Vagina (tissue), 2 donors: ENCODE measurements around the gene PTPRD. TPM values are rescaled to one million over a fixed set of nuclear protein-coding genes. Genes with fewer than 3 reads are reported as not detected.

Experiments used
- DNase-seq, 2 donors: peaks; one replicate each; pipeline ENCODE4 v3.0.0-alpha.2; 2017; ENCODE audit errors: extremely low spot score in 2 of 2
- H3K27ac ChIP-seq: fragments of 200-600 bp; sonication (generic); one replicate; pipeline ENCODE4 v1.5.1; 2019
- H3K27me3 ChIP-seq: fragments of 200-600 bp; sonication (generic); one replicate; pipeline ENCODE4 v1.5.1; 2019
- H3K36me3 ChIP-seq, 2 donors: fragments of 200-600 bp; sonication (generic); one replicate each; pipeline ENCODE4 v1.5.1; 2017 to 2019
- H3K4me1 ChIP-seq: fragments of 200-600 bp; sonication (generic); one replicate; pipeline ENCODE4 v1.5.1; 2019
- H3K4me3 ChIP-seq, 2 donors: fragments of 200-600 bp; sonication (generic); 1 replicate in 1 of 2; 2 replicates in 1 of 2; pipeline ENCODE4 v1.5.1; 2016 to 2019
- H3K9me3 ChIP-seq: fragments of 200-600 bp; sonication (generic); one replicate; pipeline ENCODE4 v1.5.1; 2019
- CTCF ChIP-seq, 3 experiments: fragments of 450-650 bp in 2 of 3; fragments of 200-600 bp in 1 of 3; sonication (generic) in 1 of 3; IDR thresholded peaks; one replicate each; pipeline ENCODE4 v1.5.1; 2017 to 2019; ENCODE audit warnings: antibody characterized with exemption in 3 of 3, mild to moderate bottlenecking in 2 of 3, moderate library complexity in 2 of 3
- POLR2A ChIP-seq, 2 donors: fragments of 450-650 bp; IDR thresholded peaks; one replicate each; pipeline ENCODE4 v1.6.1; 2017; ENCODE audit warnings: antibody characterized with exemption in 2 of 2, mild to moderate bottlenecking in 2 of 2, moderate library complexity in 2 of 2
- POLR2AphosphoS5 ChIP-seq, 2 donors: sonication (generic); formaldehyde crosslinking; IDR thresholded peaks; one replicate each; pipeline ENCODE4 v1.9.0; 2017; ENCODE audit warnings: antibody characterized with exemption in 2 of 2, mild to moderate bottlenecking in 2 of 2, low read depth in 1 of 2; ENCODE audit not compliant: insufficient read depth in 1 of 2
- intact Hi-C: fragments of 100-400 bp; cut with DNase I; formaldehyde crosslinking; loops from one replicate; pipeline ENCODE4 v1.15.1; 2023
- total RNA-seq: library from RNA; depleted of rRNA; stranded (reverse); fragments of >200 nt; gene quantifications from one replicate; pipeline ENCODE4 v1.2.3, GENCODE V29; 2016

Gene PTPRD
- total RNA-seq, 1 donor from 2014 or later = 10.3 TPM

DNA sequence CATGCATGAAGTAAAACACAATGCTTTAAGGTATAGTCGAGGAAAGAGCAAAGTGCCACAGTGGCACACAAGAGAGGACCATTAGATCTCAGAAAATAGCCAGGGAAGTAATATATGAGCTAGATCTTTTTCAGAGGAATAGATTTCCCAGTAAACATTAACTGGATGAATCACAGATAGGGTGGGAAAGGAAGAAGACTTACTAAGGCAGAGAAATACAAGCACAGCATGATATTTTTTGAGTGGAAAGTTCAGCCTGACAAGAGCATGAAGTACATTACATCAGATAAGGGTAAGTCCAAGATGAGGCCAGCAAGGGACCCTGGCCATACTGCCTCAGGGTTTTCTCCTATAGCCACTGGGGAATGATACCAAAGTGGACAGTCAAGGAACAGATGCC is 2008.6 kb downstream of the PTPRD start:
- no peak for TF ChIP-seq POLR2AphosphoS5 (IDR thresholded peaks at IDR 0.05; ENCODE audit: insufficient read depth in 1 of 2, low read depth in 1 of 2)
- no peak for TF ChIP-seq CTCF (IDR thresholded peaks at IDR 0.05)
- no peak for TF ChIP-seq POLR2A (IDR thresholded peaks at IDR 0.05)
- Histone ChIP-seq H3K27me3 (no peaks in the 10 kb centered on the region), H3K36me3 (no peaks in the 10 kb centered on the region), H3K9me3 (no peaks in the 10 kb centered on the region), H3K4me3 (no peak overlapping the region), H3K4me1 (no peaks in the 10 kb centered on the region), H3K27ac (no peak overlapping the region)
- intact Hi-C loops = no loop called here
- no peak for DNase-seq

DNA sequence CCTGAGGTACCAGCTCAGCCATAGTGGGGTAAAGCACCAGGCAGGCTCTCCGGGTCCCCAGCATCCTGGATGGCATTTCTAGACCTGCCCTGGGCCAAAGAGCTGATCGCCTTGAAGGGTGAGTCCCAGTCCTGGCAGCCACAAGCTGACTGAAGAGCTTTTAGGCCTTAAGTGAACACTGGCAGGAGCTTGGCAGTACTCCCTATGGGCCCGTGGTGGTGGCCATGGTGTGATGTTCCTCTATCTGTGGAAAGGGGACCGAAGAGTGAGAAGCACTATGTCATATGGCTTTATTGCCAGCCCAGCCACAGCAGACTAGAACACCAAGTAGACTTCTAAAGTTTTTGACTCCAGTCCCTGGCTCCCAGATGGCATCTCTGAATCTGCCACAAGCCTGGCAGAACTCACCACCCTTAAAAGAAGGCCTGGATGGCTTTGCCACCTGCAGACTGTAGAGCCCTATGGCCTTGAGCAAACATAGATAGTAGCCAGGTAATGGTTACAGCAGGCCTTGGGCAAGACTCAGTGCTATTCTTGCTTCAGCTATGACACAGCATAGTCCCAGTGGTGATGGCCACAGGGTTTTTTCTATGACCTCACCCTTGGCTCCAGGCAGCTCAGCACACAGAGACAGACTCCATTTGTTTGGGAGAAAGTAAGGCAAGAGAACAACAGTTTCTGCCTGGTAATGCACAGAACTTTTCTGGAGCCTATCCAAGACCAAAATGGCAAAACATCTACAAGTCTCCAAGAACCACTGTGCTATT is 2011.7 kb downstream of the PTPRD start:
- Histone ChIP-seq H3K27me3 (no peaks in the 10 kb centered on the region), H3K9me3 (no peaks in the 10 kb centered on the region), H3K27ac (no peak overlapping the region), H3K4me3 (no peak overlapping the region), H3K36me3 (no peaks in the 10 kb centered on the region), H3K4me1 (no peaks in the 10 kb centered on the region)
- DNase-seq = no peak
- TF ChIP-seq CTCF (IDR thresholded peaks at IDR 0.05) = no peak
- TF ChIP-seq POLR2A (IDR thresholded peaks at IDR 0.05) = no peak
- TF ChIP-seq POLR2AphosphoS5 (IDR thresholded peaks at IDR 0.05; ENCODE audit: insufficient read depth in 1 of 2, low read depth in 1 of 2) = no peak
- intact Hi-C loops = no loop called here

GRCh38 chr9:8599937-8600336 is 2012.9 kb downstream of the PTPRD start:
- H3K27ac ChIP-seq = no peak overlapping the region
- no peak overlapping the region for H3K4me3 ChIP-seq
- no peak for TF ChIP-seq POLR2AphosphoS5 (IDR thresholded peaks at IDR 0.05; ENCODE audit: insufficient read depth in 1 of 2, low read depth in 1 of 2)
- no peak for TF ChIP-seq POLR2A (IDR thresholded peaks at IDR 0.05)
- TF ChIP-seq CTCF (IDR thresholded peaks at IDR 0.05) = no peak
- intact Hi-C loops = no loop called here
- no peaks in the 10 kb centered on the region for H3K4me1 ChIP-seq
- DNase-seq = no peak
- no peaks in the 10 kb centered on the region for H3K9me3 ChIP-seq
- no peaks in the 10 kb centered on the region for H3K27me3 ChIP-seq
- H3K36me3 ChIP-seq = no peaks in the 10 kb centered on the region

DNA sequence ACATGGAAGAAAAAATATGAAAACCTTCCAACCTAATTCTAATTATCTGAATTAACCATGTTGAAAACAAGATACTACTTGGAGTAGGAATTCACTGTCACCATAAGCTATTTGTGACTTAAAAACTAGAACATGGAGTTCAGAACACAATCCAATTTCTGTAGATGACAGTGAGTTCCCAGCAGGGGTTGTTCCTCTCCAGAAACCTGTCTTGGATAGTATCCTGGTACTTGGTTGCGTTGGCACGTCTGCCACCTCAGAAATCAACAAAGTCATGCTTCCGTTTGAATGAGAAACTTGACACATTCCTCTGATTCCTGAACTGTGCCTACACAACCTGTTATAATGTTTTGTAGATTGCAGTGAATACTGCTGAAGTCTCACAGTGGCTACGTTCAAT is 2023.3 kb downstream of the PTPRD start:
- intact Hi-C loops = no loop called here
- H3K36me3 ChIP-seq = no peaks in the 10 kb centered on the region
- no peak for DNase-seq
- no peak overlapping the region for H3K4me3 ChIP-seq
- H3K9me3 ChIP-seq = no peaks in the 10 kb centered on the region
- no peaks in the 10 kb centered on the region for H3K27me3 ChIP-seq
- no peaks in the 10 kb centered on the region for H3K4me1 ChIP-seq
- H3K27ac ChIP-seq = no peak overlapping the region
- TF ChIP-seq CTCF (IDR thresholded peaks at IDR 0.05) (no peak), POLR2A (IDR thresholded peaks at IDR 0.05) (no peak)

GRCh38 chr9:8585036-8585435 is 2027.8 kb downstream of the PTPRD start:
- H3K27ac ChIP-seq = no peak overlapping the region
- intact Hi-C loops = no loop called here
- H3K4me1 ChIP-seq = no peaks in the 10 kb centered on the region
- DNase-seq = no peak
- no peak overlapping the region for H3K4me3 ChIP-seq
- no peaks in the 10 kb centered on the region for H3K9me3 ChIP-seq
- TF ChIP-seq POLR2A (IDR thresholded peaks at IDR 0.05) = no peak
- TF ChIP-seq POLR2AphosphoS5 (IDR thresholded peaks at IDR 0.05; ENCODE audit: insufficient read depth in 1 of 2, low read depth in 1 of 2) = no peak
- no peak for TF ChIP-seq CTCF (IDR thresholded peaks at IDR 0.05)
- no peaks in the 10 kb centered on the region for H3K36me3 ChIP-seq
- no peaks in the 10 kb centered on the region for H3K27me3 ChIP-seq
